HCT116 (cell line): ENCODE results near the gene JPT1. TPM values are rescaled to one million over a fixed set of nuclear protein-coding genes. Genes with fewer than 3 reads are reported as not detected.

Experiments used
- ATAC-seq: fragments of 200-7000 bp; cut with Tn5 transposase; 2 replicates; pipeline ENCODE4 v1.9.1; 2020; ENCODE audit warnings: mild to moderate bottlenecking, moderate library complexity
- BruUV-seq: library from RNA; stranded (reverse); fragments of 400-500 nt; replicated peaks from 2 replicates; lab custom pipeline; 2021; lab: Mats Ljungman, UMichigan
- CTCF ChIA-PET: fragments of 300-600 bp; sonication (Branson Sonifier 250); formaldehyde crosslinking; loops from one replicate; lab custom pipeline; 2021; ENCODE audit warnings: antibody characterized with exemption; lab: Charles Lee
- POLR2A ChIA-PET: fragments of 300-600, 350-600 bp; sonication (Branson Sonifier 250); formaldehyde crosslinking; loops from one replicate; lab custom pipeline; 2021; ENCODE audit warnings: antibody characterized with exemption; lab: Charles Lee
- RAD21 ChIA-PET, 2 experiments: fragments of 300-600 bp; sonication (Branson Sonifier 250); formaldehyde crosslinking; loops; one replicate each; lab custom pipeline; 2023; ENCODE audit warnings: low total read pairs in 2 of 2; ENCODE audit not compliant: uncharacterized antibody in 2 of 2, unreplicated experiment in 2 of 2, low non-redundant PET in 1 of 2; lab: Charles Lee
- DNase-seq: peaks from one replicate; pipeline ENCODE4 v3.0.0-alpha.2; 2010; ENCODE audit warnings: low read depth, low spot score
- H2AFZ ChIP-seq: fragments of 200-600 bp; shearing (Covaris generic), sonication (generic); 2 replicates; pipeline ENCODE4 v1.6.1; 2017; ENCODE audit warnings: low read depth, mixed run types, mixed read lengths, antibody characterized with exemption, low read length; ENCODE audit not compliant: poor library complexity, severe bottlenecking
- H3K27ac ChIP-seq: 2 replicates; pipeline ENCODE4 v1.5.1; 2012; ENCODE audit warnings: low read depth, low read length
- H3K27me3 ChIP-seq: fragments of 200-600 bp; sonication (generic); 2 replicates; pipeline ENCODE4 v1.6.1; 2016; ENCODE audit warnings: mixed run types, low read length, mixed read lengths; ENCODE audit not compliant: insufficient read depth
- H3K36me3 ChIP-seq, 2 experiments: fragments of 200-500 bp in 1 of 2; fragments of 200-600 bp in 1 of 2; sonication (Bioruptor generic) in 1 of 2; sonication (generic) in 1 of 2; 2 replicates each; pipeline versions ENCODE4 v1.5.1 to v1.6.1; 2014 to 2016; ENCODE audit warnings: low read length in 2 of 2, inconsistent platforms in 1 of 2, mixed read lengths in 1 of 2, mixed run types in 1 of 2; ENCODE audit not compliant: insufficient read depth in 2 of 2, control insufficient read depth in 1 of 2
- H3K4me1 ChIP-seq, 2 experiments: fragments of 200-600 bp in 1 of 2; sonication (generic) in 1 of 2; 2 replicates each; pipeline versions ENCODE4 v1.5.1 to v1.6.1; 2012 to 2017; ENCODE audit warnings: low read length in 2 of 2, inconsistent platforms in 1 of 2, mild to moderate bottlenecking in 1 of 2, mixed read lengths in 1 of 2, mixed run types in 1 of 2, moderate library complexity in 1 of 2; ENCODE audit not compliant: insufficient read depth in 2 of 2, control insufficient read depth in 1 of 2
- H3K4me2 ChIP-seq: fragments of 200-600 bp; sonication (generic); 2 replicates; pipeline ENCODE4 v1.6.1; 2017; ENCODE audit warnings: mixed run types, low read length, mixed read lengths
- H3K4me3 ChIP-seq, 2 experiments: fragments of 200-600 bp in 1 of 2; sonication (generic) in 1 of 2; replicated peaks in 1 of 2; 2 replicates each; pipeline ENCODE4 v1.5.1; 2011 to 2016; ENCODE audit warnings: low read length in 2 of 2, control low read depth in 1 of 2, low read depth in 1 of 2, mild to moderate bottlenecking in 1 of 2, mixed read lengths in 1 of 2, mixed run types in 1 of 2
- H3K79me2 ChIP-seq: fragments of 200-600 bp; sonication (generic); 2 replicates; pipeline ENCODE4 v1.6.1; 2017; ENCODE audit warnings: mild to moderate bottlenecking, mixed run types, low read length, moderate library complexity, mixed read lengths; ENCODE audit not compliant: insufficient read depth
- H3K9ac ChIP-seq: fragments of 200-600 bp; sonication (generic); 2 replicates; pipeline ENCODE4 v1.6.1; 2016; ENCODE audit warnings: low read length, mixed read lengths
- H3K9me2 ChIP-seq: fragments of 200-600 bp; sonication (generic), shearing (Covaris generic); 2 replicates; pipeline ENCODE4 v1.6.1; 2017; ENCODE audit warnings: mixed run types, mild to moderate bottlenecking, moderate library complexity; ENCODE audit not compliant: insufficient read depth
- H3K9me3 ChIP-seq, 2 experiments: fragments of 200-500 bp in 1 of 2; fragments of 200-600 bp in 1 of 2; sonication (Bioruptor generic) in 1 of 2; sonication (generic) in 1 of 2; 2 replicates each; pipeline ENCODE4 v1.6.1; 2014 to 2017; ENCODE audit warnings: low read length in 2 of 2, mixed read lengths in 2 of 2, inconsistent platforms in 1 of 2, low read depth in 1 of 2, mild to moderate bottlenecking in 1 of 2, mixed run types in 1 of 2, moderate library complexity in 1 of 2; ENCODE audit not compliant: control insufficient read depth in 1 of 2, insufficient read depth in 1 of 2
- H4K20me1 ChIP-seq: fragments of 200-600 bp; sonication (generic), shearing (Covaris generic); 2 replicates; pipeline ENCODE4 v1.6.1; 2017; ENCODE audit warnings: mixed run types, mild to moderate bottlenecking, moderate library complexity; ENCODE audit not compliant: insufficient read depth
- ATF3 ChIP-seq: IDR thresholded peaks from 2 replicates; pipeline ENCODE4 v1.6.1; 2012
- CBX3 ChIP-seq: IDR thresholded peaks from 2 replicates; pipeline ENCODE4 v1.6.1; 2012; ENCODE audit warnings: low read depth
- CTCF ChIP-seq, 3 experiments: fragments of 200-600 bp in 1 of 3; sonication (generic) in 1 of 3; IDR thresholded peaks in 2 of 3; conservative IDR thresholded peaks in 1 of 3; 2 replicates each; pipeline ENCODE4 v1.5.1; 2012 to 2017; ENCODE audit warnings: low read depth in 2 of 3, low read length in 2 of 3, antibody characterized with exemption in 1 of 3, borderline replicate concordance in 1 of 3, control low read depth in 1 of 3, mild to moderate bottlenecking in 1 of 3, mixed read lengths in 1 of 3, mixed run types in 1 of 3, moderate library complexity in 1 of 3; ENCODE audit not compliant: insufficient read depth in 1 of 3
- EGR1 ChIP-seq: IDR thresholded peaks from 2 replicates; pipeline ENCODE4 v1.6.1; 2012; ENCODE audit warnings: low read depth
- ELF1 ChIP-seq: IDR thresholded peaks from 2 replicates; pipeline ENCODE4 v1.6.1; 2012; ENCODE audit warnings: low read depth, borderline replicate concordance
- FOSL1 ChIP-seq: IDR thresholded peaks from 2 replicates; pipeline ENCODE4 v1.6.1; 2012; ENCODE audit warnings: low read depth
- MAX ChIP-seq: IDR thresholded peaks from 2 replicates; pipeline ENCODE4 v1.6.1; 2012
- POLR2A ChIP-seq: IDR thresholded peaks from 2 replicates; pipeline ENCODE4 v1.7.0; 2011; ENCODE audit warnings: borderline replicate concordance; ENCODE audit not compliant: insufficient read depth, insufficient read length; ENCODE audit errors: extremely low read depth
- POLR2AphosphoS5 ChIP-seq: IDR thresholded peaks from 2 replicates; pipeline ENCODE4 v1.6.1; 2011; ENCODE audit warnings: mild to moderate bottlenecking, low read depth, low read length, moderate library complexity
- RAD21 ChIP-seq: IDR thresholded peaks from 2 replicates; pipeline ENCODE4 v1.6.1; 2012; ENCODE audit warnings: low read depth, mild to moderate bottlenecking
- REST ChIP-seq: IDR thresholded peaks from 2 replicates; pipeline ENCODE4 v1.6.1; 2012; ENCODE audit warnings: low read depth
- TCF7L2 ChIP-seq: IDR thresholded peaks from 2 replicates; pipeline ENCODE4 v1.7.0; 2011; ENCODE audit warnings: borderline replicate concordance, inconsistent platforms; ENCODE audit not compliant: insufficient read depth, insufficient read length; ENCODE audit errors: extremely low read depth
- ZBTB33 ChIP-seq: IDR thresholded peaks from 2 replicates; pipeline ENCODE4 v1.6.1; 2011; ENCODE audit warnings: mild to moderate bottlenecking, low read length, moderate library complexity; ENCODE audit not compliant: insufficient replicate concordance; ENCODE audit errors: extremely low read depth
- intact Hi-C: fragments of 100-400 bp; cut with micrococcal nuclease; formaldehyde crosslinking; loops from 2 replicates; pipeline ENCODE4 v1.10.0; 2022
- total RNA-seq: library from RNA; stranded (reverse); gene quantifications from one replicate; pipeline ENCODE4 v1.2.1, GENCODE V29; 2021; ENCODE audit not compliant: unreplicated experiment

JPT1 gene
- total RNA-seq, 1 experiment from 2014 or later, result 575 TPM

DNA sequence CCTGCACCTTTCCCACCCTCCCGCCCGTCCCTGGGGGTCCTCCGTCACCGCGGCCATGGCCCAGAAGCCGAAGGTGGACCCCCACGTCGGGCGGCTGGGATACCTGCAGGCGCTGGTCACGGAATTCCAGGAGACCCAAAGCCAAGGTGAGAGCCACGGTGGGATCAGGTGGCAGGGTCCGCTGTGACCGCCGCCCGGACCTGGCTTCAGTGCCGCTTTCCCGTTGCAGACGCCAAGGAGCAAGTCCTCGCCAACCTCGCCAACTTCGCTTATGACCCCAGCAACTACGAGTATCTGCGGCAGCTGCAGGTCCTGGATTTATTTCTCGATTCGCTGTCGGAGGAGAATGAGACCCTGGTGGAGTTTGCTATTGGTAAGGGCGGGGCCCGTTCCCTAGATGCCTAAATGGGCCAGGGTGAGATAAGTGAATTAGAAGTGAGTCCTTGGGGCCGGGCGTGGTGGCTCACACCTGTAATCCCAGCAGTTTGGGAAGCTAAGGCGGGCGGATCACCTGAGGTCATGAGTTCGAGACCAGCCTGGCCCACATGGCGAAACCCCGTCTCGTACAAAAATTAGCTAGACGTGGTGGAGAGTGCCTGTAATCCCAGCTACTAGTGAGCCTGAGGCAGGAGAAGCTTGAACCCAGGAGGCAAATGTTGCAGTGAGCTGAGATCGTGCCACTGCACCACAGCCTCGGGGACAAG, 43.9 kb downstream of the JPT1 start:
- Histone ChIP-seq H2AFZ (no peak overlapping the region), H3K4me3 (peak overlapping the region; percentile 81 to 91), H3K4me2 (peak overlapping the region; percentile 89), H3K27me3 (no peaks in the 10 kb centered on the region), H3K4me1 (peaks cover 15 to 46% of the 10 kb centered on the region in 2 experiments), H3K27ac (peak overlapping the region; percentile 72), H3K36me3 (peaks cover 0 to 17% of the 10 kb centered on the region in 2 experiments; a peak in 3 of 4 replicates), H3K79me2 (peaks cover 46% of the 10 kb centered on the region), H3K9me2 (no peaks in the 10 kb centered on the region), H3K9me3 (no peaks in the 10 kb centered on the region), H4K20me1 (no peaks in the 10 kb centered on the region; the same call in 1 of the 2 replicates), H3K9ac (peak overlapping the region; percentile 82)
- peak; percentile 18 for ATAC-seq
- no peak for DNase-seq
- BruUV-seq, result TSS peak; percentile 34
- POLR2A ChIA-PET, result interaction anchor here (0.6 to 1.7 kb wide), 14 partner anchors 9 to 237 kb away, joined by 3 to 13 read pairs (median 5); partner anchors contain the start of genes FDXR, NT5C, NUP85 and SLC16A5
- TF ChIP-seq EGR1, result no peak
- peak; percentile 52; the same call in 1 of the 2 replicates for TF ChIP-seq CBX3
- no peak for TF ChIP-seq ELF1
- no peak for TF ChIP-seq REST
- peak; percentile 25; the same call in 1 of the 2 replicates for TF ChIP-seq POLR2AphosphoS5
- no peak for TF ChIP-seq POLR2A
- TF ChIP-seq MAX, result no peak
- TF ChIP-seq TCF7L2, result no peak
- no peak for TF ChIP-seq ATF3
- no peak for TF ChIP-seq ZBTB33
- no peak for TF ChIP-seq CTCF (IDR thresholded peaks at IDR 0.05 in 2 of 3, conservative IDR thresholded peaks at IDR 0.05 in 1 of 3; ENCODE audit: borderline replicate concordance in 1 of 3, insufficient read depth in 1 of 3, low read depth in 2 of 3, low read length in 2 of 3)
- TF ChIP-seq FOSL1, result no peak
- no peak for TF ChIP-seq RAD21
- CTCF ChIA-PET, result interaction anchor here (0.8 to 2.9 kb wide), 13 partner anchors 21 to 302 kb away, joined by 3 to 14 read pairs (median 5); partner anchors contain the start of gene NT5C
- RAD21 ChIA-PET, result interaction anchor here (0.6 to 1.0 kb wide), 6 partner anchors 20 to 122 kb away, joined by 3 to 9 read pairs (median 4); partner anchors contain the start of gene SLC16A5 (in 1 of the 2)
- intact Hi-C loops, result loop anchor here (2.0 to 10.0 kb wide), 2 partner anchors 150 to 154 kb away; partner anchors contain the start of genes GGA3 and MRPS7
